Suprapubic skin (tissue), 3 donors: ENCODE measurements around the gene JKAMP.

Source experiments
- CTCF ChIP-seq, 2 donors: fragments of 200-600 bp in 1 of 2; fragments of 450-650 bp in 1 of 2; sonication (generic) in 1 of 2; IDR thresholded peaks; one replicate each; pipeline ENCODE4 v1.5.1; 2016 to 2019; ENCODE audit warnings: antibody characterized with exemption in 2 of 2, mild to moderate bottlenecking in 1 of 2, moderate library complexity in 1 of 2
- EP300 ChIP-seq: sonication (generic); formaldehyde crosslinking; IDR thresholded peaks from one replicate; pipeline ENCODE4 v1.6.1; 2017; ENCODE audit warnings: antibody characterized with exemption
- POLR2A ChIP-seq, 2 donors: fragments of 450-650 bp; IDR thresholded peaks; one replicate each; pipeline ENCODE4 v1.6.1; 2017; ENCODE audit warnings: antibody characterized with exemption in 2 of 2, mild to moderate bottlenecking in 2 of 2, moderate library complexity in 2 of 2

GRCh38 chr14:59500732-59501131 is 16.4 kb downstream of the JKAMP start:
- no peak for TF ChIP-seq CTCF (IDR thresholded peaks at IDR 0.05)
- TF ChIP-seq EP300 = no peak
- no peak for TF ChIP-seq POLR2A (IDR thresholded peaks at IDR 0.05)
